Right cardiac atrium (tissue), 5 donors: ENCODE data around the gene HTD2. TPM values are rescaled to one million over a fixed set of nuclear protein-coding genes. Genes with fewer than 3 reads are reported as not detected.

Experiments
- ATAC-seq, 2 donors: fragments of 200-7000 bp; cut with Tn5 transposase; one replicate each; pipeline versions ENCODE4 v1.8.0 to v1.9.1; 2020; ENCODE audit warnings: moderate library complexity in 2 of 2, mild to moderate bottlenecking in 1 of 2
- DNase-seq, 3 donors: peaks; one replicate each; pipeline ENCODE4 v3.0.0-alpha.2; 2020
- H3K27ac ChIP-seq: one replicate; pipeline ENCODE4 v1.5.1; 2013; ENCODE audit warnings: mild to moderate bottlenecking, low read length, control low read depth, moderate library complexity
- H3K27me3 ChIP-seq: one replicate; pipeline ENCODE4 v1.6.1; 2013; ENCODE audit not compliant: control insufficient read depth, insufficient read depth
- H3K4me1 ChIP-seq: one replicate; pipeline ENCODE4 v1.6.1; 2013; ENCODE audit warnings: low read length; ENCODE audit not compliant: control insufficient read depth, insufficient read depth
- H3K4me3 ChIP-seq: one replicate; pipeline ENCODE4 v1.5.1; 2013; ENCODE audit warnings: low read length, control low read depth
- H3K9me3 ChIP-seq: one replicate; pipeline ENCODE4 v1.6.1; 2013; ENCODE audit warnings: low read length; ENCODE audit not compliant: control insufficient read depth
- WGBS: extraction: QIAGEN DNeasy Blood & Tissue Kit; methylation state at CpG from one replicate; pipeline ENCODE4 v1.1.7; 2013; 5-methylcytosine and 5-hydroxymethylcytosine counted together
- intact Hi-C, 4 donors: fragments of 100-400 bp; cut with DNase I; formaldehyde crosslinking; loops; one replicate each; pipeline versions ENCODE4 v1.11.0 to v1.14.0; 2022 to 2023
- polyA plus RNA-seq: library from polyadenylated mRNA; stranded (reverse); fragments of 200-250 nt; gene quantifications from one replicate; pipeline ENCODE4 v1.2.3, GENCODE V29; 2013
- total RNA-seq, 4 donors: library from RNA; stranded (reverse); fragmentation: NEBNext Ultra II Directional; extraction: Animal tissue kit (Norgen Biotek cat#: 25700); gene quantifications; one replicate each; pipeline ENCODE4 v1.2.1, GENCODE V29; 2021
- donor health status: healthy with polysubstance abuse.
- donor health status: DM: no; HTN: yes; CAD: no.
- donor health status: DM: no; HTN: no; CAD: no.
- donor health status: DM: no; HTN: yes; CAD: no; lungs with severe emphysema.
- donor health status: DM: yes; HTN: yes; CAD: no.

The HTD2 gene
- total and polyA plus RNA-seq, 5 donors, result 10.1 to 16.9 (median 14.1) TPM

- WGBS, result 99% methylated on average over 2 of the region's 2 CpGs
- H3K4me3 ChIP-seq, result no peak overlapping the region
- ATAC-seq, result no peak
These were observed 40.0 kb downstream of the HTD2 start for GRCh38 chr3:58346368-58346767.

GRCh38 chr3:58347984-58348383 is 41.7 kb downstream of the HTD2 start:
- intact Hi-C loops, result no loop called here
- Histone ChIP-seq H3K27ac (no peak overlapping the region), H3K4me3 (no peak overlapping the region), H3K4me1 (no peaks in the 10 kb centered on the region), H3K27me3 (no peaks in the 10 kb centered on the region), H3K9me3 (no peaks in the 10 kb centered on the region)
- ATAC-seq, result no peak
- DNase-seq, result no peak
- 96% methylated on average over 7 of the region's 7 CpGs for WGBS

More at GRCh38 chr3:58346368-58346767, 40.0 kb downstream of the HTD2 start:
- Histone ChIP-seq H3K27me3 (no peaks in the 10 kb centered on the region), H3K9me3 (no peaks in the 10 kb centered on the region), H3K27ac (no peak overlapping the region), H3K4me1 (no peaks in the 10 kb centered on the region)
- DNase-seq, result no peak
- intact Hi-C loops, result no loop called here

- ATAC-seq (peak in 1 of 2 donors; percentile 20), DNase-seq (no peak)
- no peaks in the 10 kb centered on the region for H3K27me3 ChIP-seq
- WGBS, result 86% methylated on average over 7 of the region's 7 CpGs
- no peaks in the 10 kb centered on the region for H3K4me1 ChIP-seq
- H3K9me3 ChIP-seq, result no peaks in the 10 kb centered on the region
- H3K4me3 ChIP-seq, result no peak overlapping the region
- H3K27ac ChIP-seq, result no peak overlapping the region
- intact Hi-C loops, result no loop called here
These were observed 43.7 kb downstream of the HTD2 start for GRCh38 chr3:58349792-58350626.

- intact Hi-C loops, result no loop called here
- peak; percentile 32 to 53 for ATAC-seq
These were observed 44.3 kb downstream of the HTD2 start for GRCh38 chr3:58350627-58351013.

DNA sequence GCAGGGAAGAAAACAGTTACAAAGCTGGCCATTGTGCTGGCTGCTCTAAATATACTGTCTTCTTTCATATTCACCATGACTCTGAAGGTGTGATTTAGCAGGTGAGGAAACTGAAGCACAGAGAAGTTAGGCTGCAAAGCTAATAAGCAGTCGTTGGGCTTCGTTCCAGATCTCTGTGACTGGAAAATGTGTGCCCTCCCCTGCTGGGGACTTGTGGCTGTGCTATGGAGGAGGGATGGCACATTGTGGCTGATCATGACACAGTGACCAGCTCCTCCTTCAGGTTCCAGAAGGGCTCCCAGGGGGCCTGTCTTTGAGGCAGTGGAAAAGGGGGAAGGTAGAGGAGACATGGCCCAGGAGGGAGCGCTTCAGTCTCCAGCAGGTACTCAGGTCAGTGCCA is 45.6 kb downstream of the HTD2 start:
- H3K27me3 ChIP-seq, result no peaks in the 10 kb centered on the region
- WGBS, result 82% methylated on average over 3 of the region's 3 CpGs
- no peak overlapping the region for H3K27ac ChIP-seq
- no peaks in the 10 kb centered on the region for H3K9me3 ChIP-seq
- ATAC-seq (no peak), DNase-seq (no peak)
- no peaks in the 10 kb centered on the region for H3K4me1 ChIP-seq
- intact Hi-C loops, result no loop called here
- no peak overlapping the region for H3K4me3 ChIP-seq

More at GRCh38 chr3:58350627-58351013, 44.3 kb downstream of the HTD2 start:
- no peak overlapping the region for H3K27ac ChIP-seq
- no peak for DNase-seq
- no peaks in the 10 kb centered on the region for H3K27me3 ChIP-seq
- 96% methylated on average over 2 of the region's 2 CpGs for WGBS
- no peaks in the 10 kb centered on the region for H3K9me3 ChIP-seq
- no peak overlapping the region for H3K4me3 ChIP-seq
- H3K4me1 ChIP-seq, result no peaks in the 10 kb centered on the region

GRCh38 chr3:58352626-58353025 is 46.3 kb downstream of the HTD2 start:
- ATAC-seq, result no peak
- no peak overlapping the region for H3K27ac ChIP-seq
- H3K4me3 ChIP-seq, result no peak overlapping the region
- no peak for DNase-seq
- H3K27me3 ChIP-seq, result no peaks in the 10 kb centered on the region
- H3K9me3 ChIP-seq, result no peaks in the 10 kb centered on the region
- WGBS, result 83% methylated on average over 6 of the region's 6 CpGs
- intact Hi-C loops, result no loop called here
- no peaks in the 10 kb centered on the region for H3K4me1 ChIP-seq

GRCh38 chr3:58353722-58354553 is 47.6 kb downstream of the HTD2 start:
- Histone ChIP-seq H3K9me3 (no peaks in the 10 kb centered on the region), H3K4me1 (peaks cover 4% of the 10 kb centered on the region), H3K27ac (no peak overlapping the region), H3K4me3 (no peak overlapping the region), H3K27me3 (no peaks in the 10 kb centered on the region)
- ATAC-seq (peak in 1 of 2 donors; percentile 31), DNase-seq (no peak)
- WGBS, result 83% methylated on average over 8 of the region's 8 CpGs
- intact Hi-C loops, result no loop called here

GRCh38 chr3:58355179-58355578 is 48.9 kb downstream of the HTD2 start:
- intact Hi-C loops, result no loop called here
- Histone ChIP-seq H3K27me3 (no peaks in the 10 kb centered on the region), H3K4me3 (no peak overlapping the region), H3K4me1 (peaks cover 4% of the 10 kb centered on the region), H3K27ac (no peak overlapping the region), H3K9me3 (no peaks in the 10 kb centered on the region)
- ATAC-seq, result no peak
- no peak for DNase-seq
- 77% methylated on average over 8 of the region's 8 CpGs for WGBS

GRCh38 chr3:58356054-58356453 is 49.7 kb downstream of the HTD2 start:
- no peak overlapping the region for H3K4me3 ChIP-seq
- ATAC-seq, result peak; percentile 34 to 36
- H3K27me3 ChIP-seq, result no peaks in the 10 kb centered on the region
- no peak for DNase-seq
- peaks cover 4% of the 10 kb centered on the region for H3K4me1 ChIP-seq
- no peak overlapping the region for H3K27ac ChIP-seq
- intact Hi-C loops, result no loop called here
- no peaks in the 10 kb centered on the region for H3K9me3 ChIP-seq
- 47% methylated on average over 4 of the region's 4 CpGs for WGBS

DNA sequence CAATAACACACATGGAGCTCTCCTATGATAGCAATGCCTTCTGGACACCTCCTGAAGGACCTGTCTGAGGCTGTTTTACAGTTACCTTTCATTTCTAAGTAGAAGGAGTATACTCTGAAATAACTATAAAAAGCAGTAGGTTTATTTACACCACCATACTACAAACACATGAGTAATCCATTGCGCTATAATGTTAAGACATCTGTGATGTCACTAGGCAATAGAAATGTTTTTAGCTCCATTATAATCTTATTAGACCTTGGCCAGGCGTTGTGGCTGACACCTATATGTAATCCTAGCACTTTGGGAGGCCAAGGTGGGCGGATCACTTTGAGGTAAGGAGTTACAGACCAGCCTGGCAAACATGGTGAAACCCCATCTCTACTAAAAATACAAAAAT is 51.1 kb downstream of the HTD2 start:
- intact Hi-C loops, result no loop called here
- ATAC-seq, result no peak
- no peak for DNase-seq
- H3K4me3 ChIP-seq, result no peak overlapping the region
- WGBS, result 96% methylated on average over 3 of the region's 3 CpGs
- peaks cover 4% of the 10 kb centered on the region for H3K4me1 ChIP-seq
- no peaks in the 10 kb centered on the region for H3K27me3 ChIP-seq
- no peak overlapping the region for H3K27ac ChIP-seq
- no peaks in the 10 kb centered on the region for H3K9me3 ChIP-seq

- ATAC-seq (no peak), DNase-seq (no peak)
- no peaks in the 10 kb centered on the region for H3K27me3 ChIP-seq
- H3K4me3 ChIP-seq, result no peak overlapping the region
- intact Hi-C loops, result no loop called here
- WGBS, result 95% methylated on average over 3 of the region's 3 CpGs
- peaks cover 4% of the 10 kb centered on the region for H3K4me1 ChIP-seq
- H3K9me3 ChIP-seq, result no peaks in the 10 kb centered on the region
- no peak overlapping the region for H3K27ac ChIP-seq
These were observed 51.8 kb downstream of the HTD2 start for GRCh38 chr3:58358092-58358491.
